Measurements from ENCODE around the gene PDGFB. TPM values are rescaled to one million over a fixed set of nuclear protein-coding genes. Genes with fewer than 3 reads are reported as not detected.

Gene PDGFB
- total and polyA plus RNA-seq, 9 of the 15 experiments (the other 6 are each of a cell fraction or from before 2014, with no cell fraction given): 0.07 to 4.0 (median 0.48) TPM; not detected in 1

DNA sequence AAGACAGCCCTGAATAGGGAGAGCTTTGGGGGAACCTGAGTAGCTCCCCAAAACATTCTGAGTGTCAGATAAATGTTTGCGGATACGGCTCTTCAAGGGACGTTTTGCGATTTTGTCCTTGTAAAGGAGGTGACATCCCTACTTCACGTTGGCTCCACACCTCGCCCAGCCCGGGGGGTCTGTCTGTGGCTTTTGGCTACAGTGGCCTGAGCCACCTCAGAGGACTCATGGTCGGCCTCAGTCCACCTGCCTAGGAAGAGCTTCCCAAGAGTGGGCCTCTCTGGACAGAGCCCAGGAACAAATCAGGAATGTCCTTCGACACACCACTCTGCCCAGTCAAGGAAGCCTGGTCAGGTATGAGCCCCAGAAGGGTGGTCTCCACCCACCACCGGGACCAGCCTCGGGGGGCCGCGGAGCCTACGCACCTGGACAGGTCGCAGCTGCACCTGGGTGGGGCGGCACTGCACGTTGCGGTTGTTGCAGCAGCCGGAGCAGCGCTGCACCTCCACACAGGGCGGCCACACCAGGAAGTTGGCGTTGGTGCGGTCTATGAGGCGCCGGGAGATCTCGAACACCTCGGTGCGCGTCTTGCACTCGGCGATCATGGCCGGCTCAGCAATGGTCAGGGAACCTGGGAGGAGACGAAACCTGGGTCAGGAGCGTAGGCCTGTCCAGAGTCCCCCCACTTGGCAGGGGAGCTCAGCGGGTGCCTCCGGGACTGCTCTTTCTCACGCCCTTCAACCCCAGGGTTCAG is 13.4 kb downstream of the PDGFB start (continued):
- TF ChIP-seq, protein P1, sequence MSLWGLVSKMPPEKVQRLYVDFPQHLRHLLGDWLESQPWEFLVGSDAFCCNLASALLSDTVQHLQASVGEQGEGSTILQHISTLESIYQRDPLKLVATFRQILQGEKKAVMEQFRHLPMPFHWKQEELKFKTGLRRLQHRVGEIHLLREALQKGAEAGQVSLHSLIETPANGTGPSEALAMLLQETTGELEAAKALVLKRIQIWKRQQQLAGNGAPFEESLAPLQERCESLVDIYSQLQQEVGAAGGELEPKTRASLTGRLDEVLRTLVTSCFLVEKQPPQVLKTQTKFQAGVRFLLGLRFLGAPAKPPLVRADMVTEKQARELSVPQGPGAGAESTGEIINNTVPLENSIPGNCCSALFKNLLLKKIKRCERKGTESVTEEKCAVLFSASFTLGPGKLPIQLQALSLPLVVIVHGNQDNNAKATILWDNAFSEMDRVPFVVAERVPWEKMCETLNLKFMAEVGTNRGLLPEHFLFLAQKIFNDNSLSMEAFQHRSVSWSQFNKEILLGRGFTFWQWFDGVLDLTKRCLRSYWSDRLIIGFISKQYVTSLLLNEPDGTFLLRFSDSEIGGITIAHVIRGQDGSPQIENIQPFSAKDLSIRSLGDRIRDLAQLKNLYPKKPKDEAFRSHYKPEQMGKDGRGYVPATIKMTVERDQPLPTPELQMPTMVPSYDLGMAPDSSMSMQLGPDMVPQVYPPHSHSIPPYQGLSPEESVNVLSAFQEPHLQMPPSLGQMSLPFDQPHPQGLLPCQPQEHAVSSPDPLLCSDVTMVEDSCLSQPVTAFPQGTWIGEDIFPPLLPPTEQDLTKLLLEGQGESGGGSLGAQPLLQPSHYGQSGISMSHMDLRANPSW (CRISPR knock-in tag; IDR thresholded peaks at IDR 0.05): no peak
- no peak for TF ChIP-seq OTX1 (CRISPR knock-in tag; IDR thresholded peaks at IDR 0.05)
- no peak for TF ChIP-seq MXI1 (IDR thresholded peaks at IDR 0.05; ENCODE audit: low read depth, low read length)
- TF ChIP-seq MAFF (IDR thresholded peaks at IDR 0.05; ENCODE audit: low read length): no peak
- no peak for TF ChIP-seq ZNF717 (CRISPR knock-in tag; IDR thresholded peaks at IDR 0.05)
- no peak for TF ChIP-seq ILK (tag; IDR thresholded peaks at IDR 0.05; ENCODE audit: borderline replicate concordance, low read depth)
- TF ChIP-seq, protein P2, sequence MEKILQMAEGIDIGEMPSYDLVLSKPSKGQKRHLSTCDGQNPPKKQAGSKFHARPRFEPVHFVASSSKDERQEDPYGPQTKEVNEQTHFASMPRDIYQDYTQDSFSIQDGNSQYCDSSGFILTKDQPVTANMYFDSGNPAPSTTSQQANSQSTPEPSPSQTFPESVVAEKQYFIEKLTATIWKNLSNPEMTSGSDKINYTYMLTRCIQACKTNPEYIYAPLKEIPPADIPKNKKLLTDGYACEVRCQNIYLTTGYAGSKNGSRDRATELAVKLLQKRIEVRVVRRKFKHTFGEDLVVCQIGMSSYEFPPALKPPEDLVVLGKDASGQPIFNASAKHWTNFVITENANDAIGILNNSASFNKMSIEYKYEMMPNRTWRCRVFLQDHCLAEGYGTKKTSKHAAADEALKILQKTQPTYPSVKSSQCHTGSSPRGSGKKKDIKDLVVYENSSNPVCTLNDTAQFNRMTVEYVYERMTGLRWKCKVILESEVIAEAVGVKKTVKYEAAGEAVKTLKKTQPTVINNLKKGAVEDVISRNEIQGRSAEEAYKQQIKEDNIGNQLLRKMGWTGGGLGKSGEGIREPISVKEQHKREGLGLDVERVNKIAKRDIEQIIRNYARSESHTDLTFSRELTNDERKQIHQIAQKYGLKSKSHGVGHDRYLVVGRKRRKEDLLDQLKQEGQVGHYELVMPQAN (IDR thresholded peaks at IDR 0.05; ENCODE audit: borderline replicate concordance): no peak
- TF ChIP-seq SMARCA5 (IDR thresholded peaks at IDR 0.05): no peak
- TF ChIP-seq, protein P3, sequence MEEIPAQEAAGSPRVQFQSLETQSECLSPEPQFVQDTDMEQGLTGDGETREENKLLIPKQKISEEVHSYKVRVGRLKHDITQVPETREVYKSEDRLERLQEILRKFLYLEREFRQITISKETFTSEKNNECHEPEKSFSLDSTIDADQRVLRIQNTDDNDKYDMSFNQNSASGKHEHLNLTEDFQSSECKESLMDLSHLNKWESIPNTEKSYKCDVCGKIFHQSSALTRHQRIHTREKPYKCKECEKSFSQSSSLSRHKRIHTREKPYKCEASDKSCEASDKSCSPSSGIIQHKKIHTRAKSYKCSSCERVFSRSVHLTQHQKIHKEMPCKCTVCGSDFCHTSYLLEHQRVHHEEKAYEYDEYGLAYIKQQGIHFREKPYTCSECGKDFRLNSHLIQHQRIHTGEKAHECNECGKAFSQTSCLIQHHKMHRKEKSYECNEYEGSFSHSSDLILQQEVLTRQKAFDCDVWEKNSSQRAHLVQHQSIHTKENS (CRISPR knock-in tag; IDR thresholded peaks at IDR 0.05): no peak
- TF ChIP-seq KAT7 (CRISPR knock-in tag; IDR thresholded peaks at IDR 0.05; ENCODE audit: borderline replicate concordance): no peak

Data from K562 (cell line).